GM03348 (cell line): ENCODE data around the gene SLC9C1.

ENCODE experiments used
- DNase-seq: peaks from one replicate; pipeline ENCODE4 v3.0.0; 2012; ENCODE audit warnings: low spot score

Gene SLC9C1

DNA sequence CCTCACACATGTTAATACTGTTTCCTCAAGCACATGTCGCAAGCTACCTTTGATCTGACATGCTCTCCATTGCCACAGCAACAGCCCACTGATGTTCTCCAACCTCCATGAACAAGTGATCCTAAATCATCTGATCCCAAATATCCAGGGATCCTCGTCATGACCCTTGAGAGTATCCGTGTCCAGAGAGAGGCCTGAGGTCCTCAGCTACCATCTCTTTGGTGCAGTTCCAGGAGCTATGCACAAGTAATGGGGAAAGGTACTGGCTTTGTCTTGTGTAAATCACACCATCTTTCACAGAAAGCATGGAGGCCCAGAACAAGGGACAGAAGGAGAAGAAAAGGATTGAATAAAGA lies 163.4 kb downstream of the SLC9C1 start:
- DNase-seq, result no peak

DNA sequence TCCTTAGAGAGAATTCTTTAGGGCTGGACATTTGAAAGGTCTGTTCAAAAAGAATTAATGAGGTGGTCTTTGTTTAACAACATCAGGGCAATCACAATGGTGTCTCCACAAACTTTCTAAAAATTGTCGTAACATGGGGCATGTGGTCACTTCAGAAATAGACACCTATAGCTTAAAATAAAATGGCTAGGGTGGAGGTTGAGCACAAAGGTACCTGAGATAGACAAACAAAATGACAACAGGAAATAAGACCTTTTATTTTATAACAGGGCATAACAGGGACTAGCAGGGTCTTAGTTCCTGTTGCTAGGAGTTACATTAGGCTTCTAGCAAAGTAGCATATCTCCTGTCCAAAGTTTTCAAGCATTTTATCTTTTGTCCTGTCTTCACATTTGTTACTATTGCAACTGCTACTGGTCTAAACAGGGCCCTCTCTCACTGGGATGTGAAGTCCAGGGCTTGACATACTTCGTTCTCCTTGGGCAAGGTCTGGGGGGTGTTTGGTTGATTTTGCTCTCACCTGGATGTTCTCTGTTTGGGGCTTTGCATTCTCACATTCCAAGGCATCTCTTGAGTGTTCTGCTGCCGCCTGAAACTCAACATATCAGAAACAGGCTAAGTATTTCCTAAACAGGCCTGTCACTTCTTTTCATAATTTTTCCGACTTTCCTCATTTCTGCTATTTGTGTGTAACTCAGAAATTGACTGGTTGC lies 163.9 kb downstream of the SLC9C1 start:
- no peak for DNase-seq

DNA sequence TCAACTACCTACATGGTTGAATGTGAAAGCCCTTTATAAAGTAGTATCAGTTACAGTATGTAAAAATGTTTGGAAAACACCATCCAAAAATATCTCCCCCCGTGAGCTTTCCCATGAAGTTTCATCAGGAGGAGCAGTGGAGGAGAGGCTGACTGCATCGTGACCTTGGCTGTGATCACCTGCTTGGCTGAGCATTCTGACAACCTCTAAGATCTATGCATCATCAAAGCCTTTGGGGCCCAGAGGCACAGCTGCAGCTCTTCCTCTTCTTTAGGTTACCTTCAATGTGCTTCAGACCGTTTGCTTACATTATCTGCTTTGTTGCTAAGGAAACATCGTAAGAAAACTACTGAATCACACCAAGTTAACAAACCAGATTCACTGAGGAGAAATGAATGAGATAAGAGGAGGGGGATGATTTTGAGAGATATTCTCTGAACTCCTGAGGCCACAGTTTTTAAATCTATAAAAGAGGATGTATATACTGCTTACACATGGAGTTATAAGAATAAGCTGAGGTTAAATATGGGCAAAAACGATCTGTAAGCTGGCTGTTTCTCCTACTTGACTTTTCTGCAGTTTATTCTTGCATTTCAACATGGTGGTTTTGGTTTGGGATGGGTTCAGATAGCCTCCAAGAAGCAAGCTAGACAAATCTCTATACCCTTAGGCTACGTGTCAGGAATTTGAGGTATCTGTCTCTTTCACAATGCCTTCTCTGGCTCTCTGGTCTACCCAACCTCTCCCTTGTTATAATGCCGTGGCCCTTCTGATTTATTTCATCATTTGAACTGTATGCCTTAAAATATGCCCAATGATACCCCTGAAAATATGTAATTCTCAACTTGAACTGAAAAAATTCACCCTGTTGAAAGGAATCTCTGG lies 164.9 kb downstream of the SLC9C1 start:
- DNase-seq, result peak; percentile 17

DNA sequence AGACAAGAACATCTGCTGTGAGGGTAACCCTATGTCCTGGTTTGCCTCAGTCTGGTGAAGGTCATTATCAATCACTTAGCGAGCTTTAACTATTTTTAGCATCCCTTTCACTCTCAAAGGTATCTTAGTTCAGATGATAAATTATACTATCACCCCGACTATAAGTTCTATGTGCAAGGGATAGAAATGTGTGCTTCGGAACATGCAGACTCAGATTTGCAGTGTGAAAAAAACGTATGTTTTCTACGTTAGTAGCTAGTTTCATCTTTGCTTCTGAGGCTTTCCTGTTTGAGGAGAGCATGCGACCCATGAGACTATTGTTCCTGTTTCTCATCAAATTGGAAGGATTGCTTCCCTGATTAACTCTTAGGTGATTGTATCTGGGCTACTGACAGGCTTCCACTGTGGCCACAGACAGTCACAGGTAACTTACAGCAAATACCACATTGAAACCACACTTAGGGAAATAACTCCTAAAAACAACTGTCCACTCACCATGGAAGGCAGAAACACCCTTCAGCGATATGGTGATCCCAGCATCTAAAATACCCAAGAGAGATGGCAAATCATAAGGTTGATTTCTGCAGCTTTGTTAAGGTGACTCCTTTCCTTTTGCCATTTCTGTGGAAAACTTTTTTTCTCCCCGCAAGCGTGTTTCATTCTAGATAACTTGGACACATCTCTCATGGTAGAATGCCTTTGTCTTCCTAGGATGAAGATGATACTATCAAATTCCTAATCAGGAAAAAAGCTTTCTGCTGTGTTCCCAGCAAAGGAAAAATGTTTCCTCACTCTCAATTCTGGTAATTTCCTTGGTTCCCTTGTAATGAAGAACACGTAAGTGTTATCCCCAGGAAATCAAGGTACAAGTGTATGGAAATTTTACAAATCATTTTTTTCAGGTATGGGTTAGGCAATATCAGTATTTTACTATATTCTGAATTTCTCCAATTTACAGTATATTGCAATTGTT lies 166.2 kb downstream of the SLC9C1 start:
- DNase-seq, result no peak

DNA sequence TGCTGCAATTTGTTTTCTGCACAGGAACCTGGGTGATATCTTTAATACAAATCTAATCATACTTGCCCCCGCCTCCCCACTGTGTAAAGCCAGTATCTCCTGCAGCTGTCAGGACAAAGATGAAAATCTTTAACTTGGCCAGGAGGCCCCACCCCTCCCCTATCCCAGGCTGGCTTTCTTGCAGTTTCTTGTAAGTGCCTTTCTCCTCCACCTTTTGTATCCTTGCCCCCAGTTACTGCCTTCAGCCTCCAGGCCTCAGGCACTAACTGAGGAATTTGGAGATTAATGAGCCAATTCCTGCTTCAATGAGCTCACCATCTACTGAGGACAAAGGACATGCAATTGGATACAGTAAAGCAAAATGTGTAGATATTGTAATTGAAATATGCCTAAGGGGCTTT lies 167.5 kb downstream of the SLC9C1 start:
- no peak for DNase-seq

DNA sequence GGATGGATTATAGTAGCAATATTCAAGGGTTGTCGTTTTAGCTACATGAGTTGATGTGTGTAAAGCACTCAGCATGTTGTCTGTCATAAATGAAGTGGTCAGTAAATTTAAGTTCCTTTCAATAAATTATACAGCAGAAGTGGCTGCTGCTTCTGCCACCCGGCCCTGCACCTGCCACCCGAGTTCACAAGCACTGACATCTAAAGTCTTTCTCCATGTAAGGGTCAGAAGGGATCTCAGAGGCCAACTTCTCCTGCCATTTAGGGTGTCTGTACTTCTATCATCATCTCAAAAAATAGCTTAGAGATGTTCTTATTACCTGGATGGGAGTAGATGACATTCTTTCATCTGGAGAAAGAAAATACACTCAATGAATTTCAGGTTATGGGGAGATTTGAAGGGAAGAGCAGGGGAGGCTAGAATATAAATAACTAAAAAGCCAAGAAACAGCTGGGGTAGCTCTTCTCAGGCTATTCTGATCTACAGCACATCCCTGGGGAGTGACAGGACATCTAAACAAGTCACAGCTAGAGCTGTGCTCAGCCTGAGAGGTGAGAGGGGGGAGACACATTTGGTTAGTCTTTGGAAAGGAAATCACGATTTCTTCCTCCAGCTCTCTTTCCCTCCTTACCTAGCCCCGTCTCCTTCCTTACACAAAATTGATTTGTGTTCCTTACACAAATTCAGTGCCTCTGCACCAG lies 169.0 kb downstream of the SLC9C1 start:
- DNase-seq, result no peak

DNA sequence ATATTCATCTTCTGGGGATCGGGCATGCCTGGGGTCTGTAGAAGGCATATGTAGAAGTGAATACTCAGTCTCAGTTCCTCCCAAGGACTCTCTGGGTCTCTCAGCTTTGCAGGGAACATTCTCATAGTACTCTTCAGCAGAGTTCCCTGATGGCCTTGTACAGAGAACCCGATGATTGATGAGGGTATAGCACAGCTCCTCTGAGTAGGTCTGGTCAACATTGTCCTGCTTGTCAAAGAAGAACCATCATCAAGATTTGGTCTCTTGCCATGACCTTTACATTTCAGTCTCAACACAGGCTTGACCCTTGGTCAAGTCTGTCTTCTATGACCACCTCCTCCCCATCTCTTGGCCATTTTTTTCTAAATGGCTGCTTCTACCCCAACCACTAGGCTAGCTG lies 170.5 kb downstream of the SLC9C1 start:
- no peak for DNase-seq

DNA sequence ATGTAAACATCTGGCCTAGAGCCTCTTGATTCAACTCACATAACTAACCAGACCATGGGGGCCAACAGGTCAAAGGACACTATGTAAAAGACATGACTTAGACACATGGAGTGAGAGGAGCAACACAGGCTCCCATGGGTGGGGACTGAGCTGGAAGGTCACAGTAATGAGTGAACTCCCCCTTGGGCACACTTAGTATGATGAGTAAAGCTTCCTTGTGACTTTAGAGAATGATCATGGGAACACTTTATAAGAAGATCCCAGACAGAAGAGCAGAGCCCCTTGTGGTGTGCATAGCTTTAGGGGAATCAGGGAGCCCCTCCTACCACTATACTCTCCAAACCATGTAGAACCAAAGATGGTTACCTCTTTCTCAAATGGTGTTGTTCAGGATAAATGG lies 171.1 kb downstream of the SLC9C1 start:
- DNase-seq, result no peak

DNA sequence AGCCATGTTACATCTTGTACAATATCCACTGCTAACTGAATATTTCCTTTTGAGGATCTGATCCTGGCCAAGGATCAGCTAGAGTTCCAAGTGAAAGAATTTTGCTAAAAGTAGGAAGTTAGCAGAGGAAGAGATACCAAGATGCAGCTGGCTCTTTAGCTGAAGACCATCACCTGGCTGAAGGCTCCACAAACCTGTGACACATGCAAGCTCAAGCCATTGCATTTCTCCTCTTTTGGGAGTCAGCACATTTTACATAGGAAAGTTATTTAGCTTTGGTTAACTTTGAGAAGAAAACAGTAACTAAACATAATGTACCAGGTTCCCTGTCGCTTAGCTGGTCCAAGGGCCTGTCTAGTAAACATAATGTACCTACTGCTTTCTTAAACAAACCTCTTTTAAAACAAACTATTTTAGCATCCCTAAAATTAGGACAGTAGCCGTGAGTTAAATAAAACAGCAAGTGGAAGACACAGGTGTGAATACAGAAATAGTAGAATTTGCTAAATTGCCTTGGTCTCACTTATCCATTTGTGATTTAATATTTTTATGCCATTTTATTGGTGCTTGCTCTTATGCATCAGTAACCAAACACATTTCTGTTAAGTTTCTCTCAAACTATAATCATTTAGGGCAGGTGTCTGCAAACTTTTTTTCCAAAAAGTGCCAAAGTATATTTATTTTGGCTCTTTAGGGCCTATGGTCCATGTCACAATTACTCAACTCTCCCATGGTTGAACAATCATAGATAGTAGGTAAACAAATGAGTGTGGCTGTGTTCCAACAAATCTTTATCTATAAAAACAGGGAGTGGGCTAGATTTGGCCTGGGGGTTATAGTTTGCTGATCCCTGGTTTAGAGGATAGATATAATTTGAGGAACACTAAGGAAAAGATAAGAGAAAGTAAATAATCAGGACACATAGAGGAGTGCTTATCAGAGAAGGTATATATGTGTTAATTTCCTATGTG lies 172.2 kb downstream of the SLC9C1 start:
- DNase-seq, result no peak

DNA sequence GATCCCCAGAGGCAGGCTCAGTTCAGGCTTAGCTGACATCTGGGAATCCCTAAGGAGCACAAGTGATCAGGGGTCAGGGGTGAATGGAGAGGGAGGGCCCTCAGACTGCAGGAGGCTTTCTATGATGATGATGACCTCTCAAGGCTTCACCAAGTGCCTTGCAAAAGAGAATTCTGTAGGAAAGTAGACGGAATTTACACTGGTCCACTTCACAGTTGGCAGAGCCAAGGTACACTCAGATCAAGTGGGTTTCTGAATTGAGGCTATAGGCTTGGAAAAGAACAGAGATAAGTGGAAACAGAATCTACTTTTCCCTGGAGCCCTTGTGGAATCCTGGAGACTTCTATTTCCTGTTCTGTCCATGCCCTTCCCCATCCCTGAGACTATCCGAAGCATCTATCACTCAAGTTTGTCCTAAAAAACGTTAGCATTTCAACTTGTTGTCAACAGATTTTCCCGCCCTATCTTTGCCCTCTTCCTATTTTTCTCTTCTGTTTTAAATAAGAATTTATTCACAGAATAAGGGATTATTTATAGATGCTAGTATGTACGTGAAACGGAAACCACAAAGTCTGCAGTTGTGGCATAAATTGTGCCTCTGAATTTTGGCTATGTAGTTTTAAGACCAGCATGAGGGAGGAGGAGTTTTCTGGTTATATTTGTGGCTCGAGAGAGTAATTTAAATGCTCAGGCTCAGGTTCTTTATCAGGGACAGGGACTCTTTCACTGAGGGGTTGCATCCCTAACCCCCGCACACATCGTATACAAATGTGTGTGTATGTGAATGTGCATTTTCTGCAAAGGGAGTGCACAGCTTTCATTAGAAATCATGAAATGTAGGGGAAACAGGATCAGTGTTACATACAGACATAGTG lies 173.8 kb downstream of the SLC9C1 start:
- no peak for DNase-seq

DNA sequence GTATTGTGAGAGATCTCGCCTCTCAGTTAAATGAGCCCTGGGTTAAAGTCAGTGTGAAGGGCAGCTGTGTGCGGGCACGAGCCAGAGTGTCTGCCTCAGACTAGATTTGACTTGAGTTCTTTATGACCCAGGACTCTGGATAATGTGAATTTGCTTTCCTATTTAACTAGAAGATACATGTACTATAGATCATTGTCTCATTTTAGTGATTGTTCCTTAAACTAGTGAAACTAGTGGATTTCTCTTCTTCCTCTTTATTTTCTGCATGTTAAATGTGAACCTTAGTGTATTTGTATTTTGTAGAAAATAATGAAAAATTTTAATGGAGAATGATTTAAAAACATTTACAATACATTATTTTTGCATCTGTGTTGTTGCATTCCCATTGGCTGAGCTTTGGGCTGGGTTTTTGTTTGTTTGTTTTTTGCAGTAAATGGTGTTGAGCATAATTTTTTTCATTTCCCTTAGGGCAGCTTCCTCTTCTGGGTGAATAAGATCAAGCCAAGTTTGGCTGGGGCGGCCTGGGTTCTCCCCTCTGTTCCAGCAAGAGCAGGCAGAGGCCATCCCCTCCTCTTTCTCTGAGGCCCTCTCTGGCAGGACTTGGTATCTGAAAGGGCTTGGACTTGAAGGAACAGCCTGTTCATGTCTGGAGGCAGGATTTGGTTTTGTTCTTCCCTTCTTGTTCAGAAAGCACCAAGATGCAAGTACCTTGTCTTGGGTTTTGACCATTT lies 176.0 kb downstream of the SLC9C1 start:
- no peak for DNase-seq

DNA sequence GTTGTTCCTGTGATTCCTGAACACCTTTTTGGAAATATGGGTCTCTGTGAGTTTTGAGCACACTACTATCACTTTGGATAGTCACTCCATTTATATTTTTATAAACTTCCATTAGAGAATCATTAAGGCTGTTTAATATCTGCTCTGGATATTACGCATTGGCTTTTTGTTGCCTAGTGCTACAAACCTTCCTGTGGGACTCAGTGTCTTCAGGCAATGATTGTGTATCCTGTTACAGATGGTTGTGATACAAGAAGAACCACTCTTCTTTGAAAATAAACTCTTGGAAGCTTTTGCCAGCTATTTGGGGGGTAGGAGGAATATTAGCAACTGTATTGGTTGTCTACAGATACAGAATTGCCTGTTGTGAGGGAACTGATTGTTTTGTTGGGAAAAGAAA lies 176.6 kb downstream of the SLC9C1 start:
- DNase-seq, result no peak

DNA sequence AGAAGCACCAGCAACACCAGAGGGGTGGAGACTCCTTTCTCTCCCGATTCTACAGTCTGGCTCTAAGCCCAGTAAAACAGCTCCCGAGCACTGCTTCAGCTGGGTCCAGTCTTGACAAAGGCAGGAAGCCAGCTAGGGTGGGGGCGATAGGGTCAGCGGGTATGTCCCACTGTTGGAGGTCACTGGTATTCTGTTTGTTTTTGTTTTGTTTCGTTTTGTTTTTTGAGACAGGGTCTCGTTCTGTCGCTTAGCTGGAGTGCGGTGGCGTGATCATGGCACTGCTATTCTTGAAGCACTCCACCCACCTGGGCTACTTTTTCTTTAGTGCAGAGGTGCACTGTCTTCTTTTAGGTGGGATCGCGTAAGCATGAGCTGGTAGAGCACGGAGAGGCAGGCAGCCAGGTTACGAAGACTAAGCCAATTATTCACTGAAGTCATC lies 177.2 kb downstream of the SLC9C1 start:
- DNase-seq, result no peak

DNA sequence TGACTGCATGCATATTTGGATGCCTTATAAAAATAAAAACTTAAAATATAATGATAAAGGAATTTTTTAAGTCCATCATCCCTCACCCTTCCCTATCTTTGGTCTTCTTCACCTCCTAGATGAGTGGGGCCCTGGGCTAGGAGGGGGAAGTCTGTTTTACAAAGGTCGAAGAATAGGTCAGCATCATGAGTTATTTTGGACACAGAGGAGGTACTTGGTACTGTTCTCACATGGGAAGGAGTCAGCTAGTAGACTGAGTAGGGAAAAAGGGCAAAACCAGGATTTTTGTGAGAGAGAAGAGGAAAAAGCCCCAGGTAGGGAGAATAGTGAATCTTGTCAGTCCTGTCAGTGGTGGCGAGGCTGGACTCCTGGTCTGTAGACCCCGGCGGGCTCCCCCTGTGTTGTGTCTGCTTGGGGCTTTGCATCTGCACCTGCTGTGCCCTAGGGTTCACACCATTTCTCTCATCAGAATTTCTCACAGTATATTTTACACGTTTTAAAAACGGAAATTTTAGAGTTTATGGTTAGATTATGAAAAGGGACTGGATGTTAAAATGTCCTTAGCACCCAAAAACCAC lies 178.1 kb downstream of the SLC9C1 start:
- no peak for DNase-seq

DNA sequence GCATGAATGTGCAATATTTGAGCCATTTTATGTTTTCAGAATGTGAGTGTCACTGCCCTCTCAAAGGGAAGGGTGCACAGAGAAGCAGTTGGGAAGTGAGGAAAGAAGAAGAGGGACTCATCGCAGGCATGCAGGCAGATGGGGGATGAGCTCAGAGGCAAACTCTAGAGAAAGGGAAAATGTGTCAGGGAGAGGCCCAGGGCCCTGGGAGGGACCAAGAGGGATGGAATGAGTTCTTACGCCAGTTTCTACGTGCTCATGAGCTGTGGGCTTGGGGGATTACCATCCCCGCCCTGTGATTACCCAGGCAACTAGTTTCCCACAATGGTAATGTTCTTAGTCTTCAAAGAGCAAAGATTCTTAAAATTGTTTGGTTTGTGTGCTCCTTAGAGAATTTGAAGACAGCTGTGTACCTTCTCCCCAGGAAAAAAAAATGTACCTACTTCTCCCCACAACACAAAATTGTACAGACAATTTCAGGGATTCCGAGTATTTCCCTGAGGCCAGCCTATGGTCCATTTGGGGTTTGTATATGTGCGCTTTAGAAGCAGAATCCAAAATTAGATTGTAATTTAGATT lies 178.8 kb downstream of the SLC9C1 start:
- no peak for DNase-seq

DNA sequence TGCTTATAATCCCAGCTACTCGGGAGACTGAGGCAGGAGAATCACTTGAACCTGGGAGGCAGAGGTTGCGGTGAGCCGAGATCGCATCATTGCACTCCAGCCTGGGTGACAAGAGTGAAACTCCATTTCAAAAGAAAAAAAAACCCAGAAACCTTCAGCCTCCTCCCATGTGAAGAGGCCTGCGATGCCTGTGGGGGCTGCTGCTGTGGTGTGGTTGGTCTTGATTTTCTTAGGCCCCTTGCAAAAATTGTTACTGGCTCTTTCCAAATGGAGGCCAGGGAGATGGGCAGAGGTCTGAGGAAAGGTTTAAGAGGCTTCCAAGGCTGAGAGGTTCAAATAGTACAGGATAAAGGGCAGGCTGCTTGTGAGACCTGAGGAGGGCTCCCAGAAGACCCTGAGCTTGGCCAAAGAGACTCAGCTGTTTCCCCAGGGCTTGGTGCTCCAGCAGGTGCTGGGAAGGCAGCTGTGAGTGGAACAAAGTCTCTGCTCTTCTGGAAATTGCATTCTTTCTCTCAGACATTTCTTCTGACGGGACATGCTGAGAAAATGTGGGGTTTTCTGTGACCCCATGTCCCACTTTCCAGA lies 179.3 kb downstream of the SLC9C1 start:
- DNase-seq, result no peak

DNA sequence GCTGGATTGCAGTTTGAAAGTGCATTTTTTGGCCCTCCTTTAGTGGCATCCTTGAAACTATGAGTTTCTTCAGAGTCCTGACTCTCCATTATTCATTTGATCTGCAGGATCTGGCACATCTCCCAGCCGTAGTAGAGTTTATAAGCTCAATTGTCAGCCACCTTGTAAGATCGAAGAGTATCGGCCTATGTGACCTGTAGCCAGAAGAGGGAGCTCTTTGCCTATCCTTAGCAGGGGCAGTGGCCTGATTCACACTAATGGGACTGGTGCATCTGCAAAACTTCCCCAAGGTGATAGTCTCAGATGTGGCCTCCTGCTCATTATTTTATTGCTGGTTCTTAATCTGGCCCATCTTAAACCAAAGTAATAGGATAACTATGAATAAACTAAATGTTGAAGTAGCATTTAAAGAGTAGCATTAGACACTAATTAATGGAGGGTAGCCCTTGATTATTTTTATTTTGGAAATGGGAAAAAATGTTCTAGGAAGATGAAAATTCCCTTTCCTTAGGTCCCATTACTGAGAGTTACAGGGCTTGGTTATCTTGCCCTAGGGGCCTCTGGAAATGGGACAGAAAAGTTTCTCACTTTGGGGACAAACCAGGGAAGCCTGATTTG lies 182.1 kb downstream of the SLC9C1 start:
- DNase-seq, result peak; percentile 77
